Gastroesophageal sphincter (tissue), 4 donors: Measurements from ENCODE around the gene ATM. TPM values are rescaled to one million over a fixed set of nuclear protein-coding genes. Genes with fewer than 3 reads are reported as not detected.

Source experiments
- ATAC-seq: fragments of 150-250 bp; one replicate; pipeline ENCODE4 v1.9.1; 2016; ENCODE audit warnings: mild to moderate bottlenecking, moderate library complexity
- H3K27ac ChIP-seq, 4 donors: fragments of 200-600 bp; sonication (generic) in 3 of 4; 1 replicate in 3 of 4; 2 replicates in 1 of 4; pipeline ENCODE4 v1.5.1; 2016 to 2019
- H3K27me3 ChIP-seq: fragments of 200-600 bp; sonication (generic); one replicate; pipeline ENCODE4 v1.5.1; 2019
- H3K36me3 ChIP-seq, 2 donors: fragments of 200-600 bp; sonication (generic); one replicate each; pipeline ENCODE4 v1.5.1; 2019; ENCODE audit warnings: control low read depth in 1 of 2
- H3K4me1 ChIP-seq, 3 donors: fragments of 200-600 bp; sonication (generic); 1 replicate in 2 of 3; 2 replicates in 1 of 3; pipeline ENCODE4 v1.5.1; 2016 to 2019; ENCODE audit warnings: control low read depth in 2 of 3
- H3K4me3 ChIP-seq, 2 donors: fragments of 200-600 bp; sonication (generic); one replicate each; pipeline ENCODE4 v1.5.1; 2019; ENCODE audit warnings: mild to moderate bottlenecking in 1 of 2, moderate library complexity in 1 of 2
- H3K9me3 ChIP-seq, 3 donors: fragments of 200-600 bp; sonication (generic); one replicate each; pipeline ENCODE4 v1.5.1; 2017 to 2019; ENCODE audit warnings: control low read depth in 2 of 3
- EP300 ChIP-seq: sonication (generic); formaldehyde crosslinking; IDR thresholded peaks from one replicate; pipeline ENCODE4 v1.6.1; 2017; ENCODE audit warnings: antibody characterized with exemption, mild to moderate bottlenecking
- POLR2A ChIP-seq, 2 donors: fragments of 450-650 bp; IDR thresholded peaks; one replicate each; pipeline ENCODE4 v1.6.1; 2017; ENCODE audit warnings: antibody characterized with exemption in 2 of 2, mild to moderate bottlenecking in 2 of 2, moderate library complexity in 1 of 2
- POLR2AphosphoS5 ChIP-seq: sonication (generic); formaldehyde crosslinking; IDR thresholded peaks from one replicate; pipeline ENCODE4 v1.6.1; 2017; ENCODE audit warnings: antibody characterized with exemption
- WGBS, 2 donors: methylation state at CpG; one replicate each; pipeline ENCODE4 v1.1.5; 2018; ENCODE audit warnings: low coverage in 1 of 2; 5-methylcytosine and 5-hydroxymethylcytosine counted together
- total RNA-seq, 4 donors: library from RNA; depleted of rRNA; stranded (reverse); fragments of >200 nt; gene quantifications; one replicate each; pipeline ENCODE4 v1.1.0, GENCODE V29; 2016
- TF ChIP-seq, protein P1 (sequence below), 4 experiments: fragments of 200-600 bp in 2 of 4; fragments of 450-650 bp in 2 of 4; sonication (generic) in 1 of 4; IDR thresholded peaks; one replicate each; pipeline ENCODE4 v1.5.1; 2017 to 2019; ENCODE audit warnings: antibody characterized with exemption in 4 of 4, mild to moderate bottlenecking in 2 of 4, moderate library complexity in 2 of 4

Gene ATM
- total RNA-seq, 4 donors from 2014 or later, result 36.3 to 88.6 (median 50.2) TPM

DNA sequence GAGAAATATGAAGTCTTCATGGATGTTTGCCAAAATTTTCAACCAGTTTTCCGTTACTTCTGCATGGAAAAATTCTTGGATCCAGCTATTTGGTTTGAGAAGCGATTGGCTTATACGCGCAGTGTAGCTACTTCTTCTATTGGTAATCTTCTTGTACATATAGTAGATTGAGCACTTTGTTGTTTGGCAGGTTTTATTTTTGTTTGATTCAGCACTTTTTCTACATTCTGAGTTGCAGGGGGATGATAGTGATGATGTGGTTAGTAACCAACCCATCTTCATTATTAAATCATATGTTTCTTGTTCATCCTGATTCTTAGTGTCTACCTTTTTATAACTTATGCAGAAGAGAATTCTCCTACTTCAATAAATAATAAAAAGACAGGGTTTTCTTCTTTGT, 122.9 kb downstream of the ATM start:
- peaks cover 0 to 63% of the 10 kb centered on the region in 2 donors for H3K36me3 ChIP-seq
- no peak overlapping the region for H3K4me3 ChIP-seq
- TF ChIP-seq EP300 (no peak), POLR2A (IDR thresholded peaks at IDR 0.05) (no peak), POLR2AphosphoS5 (no peak)
- TF ChIP-seq, protein P1, sequence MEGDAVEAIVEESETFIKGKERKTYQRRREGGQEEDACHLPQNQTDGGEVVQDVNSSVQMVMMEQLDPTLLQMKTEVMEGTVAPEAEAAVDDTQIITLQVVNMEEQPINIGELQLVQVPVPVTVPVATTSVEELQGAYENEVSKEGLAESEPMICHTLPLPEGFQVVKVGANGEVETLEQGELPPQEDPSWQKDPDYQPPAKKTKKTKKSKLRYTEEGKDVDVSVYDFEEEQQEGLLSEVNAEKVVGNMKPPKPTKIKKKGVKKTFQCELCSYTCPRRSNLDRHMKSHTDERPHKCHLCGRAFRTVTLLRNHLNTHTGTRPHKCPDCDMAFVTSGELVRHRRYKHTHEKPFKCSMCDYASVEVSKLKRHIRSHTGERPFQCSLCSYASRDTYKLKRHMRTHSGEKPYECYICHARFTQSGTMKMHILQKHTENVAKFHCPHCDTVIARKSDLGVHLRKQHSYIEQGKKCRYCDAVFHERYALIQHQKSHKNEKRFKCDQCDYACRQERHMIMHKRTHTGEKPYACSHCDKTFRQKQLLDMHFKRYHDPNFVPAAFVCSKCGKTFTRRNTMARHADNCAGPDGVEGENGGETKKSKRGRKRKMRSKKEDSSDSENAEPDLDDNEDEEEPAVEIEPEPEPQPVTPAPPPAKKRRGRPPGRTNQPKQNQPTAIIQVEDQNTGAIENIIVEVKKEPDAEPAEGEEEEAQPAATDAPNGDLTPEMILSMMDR (IDR thresholded peaks at IDR 0.05), result no peak
- WGBS, 2 donors, result 93 to 98% methylated on average over 4 of the region's 4 CpGs
- no peak overlapping the region for H3K27ac ChIP-seq
- no peak for ATAC-seq
- no peaks in the 10 kb centered on the region for H3K9me3 ChIP-seq
- no peaks in the 10 kb centered on the region for H3K27me3 ChIP-seq
- no peaks in the 10 kb centered on the region for H3K4me1 ChIP-seq

DNA sequence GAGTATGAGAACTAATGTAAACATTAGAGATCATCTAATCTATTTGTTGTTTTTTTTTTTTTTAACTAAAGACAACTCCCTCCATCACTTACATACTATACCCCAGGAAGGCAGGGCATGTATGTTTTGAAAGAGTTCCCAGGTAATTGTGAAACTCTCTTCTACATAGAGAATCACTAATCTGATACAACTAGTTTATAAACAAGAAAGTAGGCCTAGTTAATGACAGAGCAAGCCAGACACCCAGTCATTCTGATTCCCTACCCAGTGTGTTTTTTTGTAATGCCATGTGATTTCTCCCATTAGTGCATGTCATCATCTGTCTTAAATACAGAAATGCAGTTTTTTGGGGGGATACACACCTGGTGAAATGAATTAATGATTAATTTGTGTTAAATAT, 123.6 kb downstream of the ATM start:
- Histone ChIP-seq H3K9me3 (no peaks in the 10 kb centered on the region), H3K27me3 (no peaks in the 10 kb centered on the region), H3K4me1 (no peaks in the 10 kb centered on the region), H3K36me3 (peaks cover 0 to 70% of the 10 kb centered on the region in 2 donors), H3K27ac (no peak overlapping the region), H3K4me3 (no peak overlapping the region)
- TF ChIP-seq POLR2AphosphoS5 (no peak), POLR2A (IDR thresholded peaks at IDR 0.05) (no peak), EP300 (no peak)
- TF ChIP-seq, protein P1 (IDR thresholded peaks at IDR 0.05), result no peak
- no peak for ATAC-seq

DNA sequence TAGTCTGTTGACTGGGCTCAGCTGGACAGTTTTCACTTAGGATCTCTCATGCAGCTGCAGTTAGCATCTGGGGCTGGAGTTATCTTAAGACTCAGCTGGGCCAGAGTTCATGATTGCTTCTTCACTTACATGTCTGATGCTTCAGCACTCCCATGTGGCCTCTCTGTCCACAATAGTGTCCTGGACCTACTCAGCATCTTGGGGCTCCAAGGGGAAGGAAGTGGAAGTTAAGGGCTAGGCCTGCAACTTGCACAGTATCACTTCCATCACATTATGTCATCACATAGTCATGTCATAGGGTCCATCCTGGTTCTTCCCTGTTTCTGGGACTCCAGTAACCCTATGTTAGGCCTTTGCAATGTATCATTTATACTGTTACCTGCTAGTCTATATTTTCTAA, 128.6 kb downstream of the ATM start:
- peaks cover 0 to 94% of the 10 kb centered on the region in 2 donors for H3K36me3 ChIP-seq
- H3K27me3 ChIP-seq, result no peaks in the 10 kb centered on the region
- H3K4me1 ChIP-seq, result no peaks in the 10 kb centered on the region
- TF ChIP-seq EP300, result no peak
- TF ChIP-seq, protein P1 (IDR thresholded peaks at IDR 0.05), result no peak
- TF ChIP-seq POLR2A (IDR thresholded peaks at IDR 0.05), result no peak
- no peak for TF ChIP-seq POLR2AphosphoS5
- ATAC-seq, result no peak
- H3K27ac ChIP-seq, result no peak overlapping the region
- H3K4me3 ChIP-seq, result no peak overlapping the region
- no peaks in the 10 kb centered on the region for H3K9me3 ChIP-seq

DNA sequence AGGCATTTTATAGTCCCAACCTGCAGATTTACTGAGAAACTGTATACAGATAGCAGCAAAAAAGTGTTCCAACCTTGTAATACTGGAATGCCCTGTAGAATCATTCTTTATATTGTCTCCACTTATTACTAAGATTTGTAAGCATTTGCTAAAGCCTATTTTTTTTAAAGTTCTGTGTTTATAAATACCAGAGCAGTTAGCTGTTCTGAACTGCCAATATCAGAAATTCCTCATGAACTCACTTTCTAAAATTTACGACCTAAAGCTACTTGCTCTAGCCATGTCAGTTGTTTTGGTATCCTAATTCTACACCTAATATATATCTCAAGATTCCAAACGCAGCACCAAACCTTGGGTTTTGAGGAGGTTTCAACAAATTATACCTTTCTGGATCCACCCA, 141.3 kb downstream of the ATM start:
- Histone ChIP-seq H3K4me1 (no peaks in the 10 kb centered on the region), H3K27ac (no peak overlapping the region), H3K9me3 (no peaks in the 10 kb centered on the region), H3K4me3 (no peak overlapping the region), H3K27me3 (no peaks in the 10 kb centered on the region), H3K36me3 (peaks cover 0 to 32% of the 10 kb centered on the region in 2 donors)
- 75 to 83% methylated on average over 1 to 2 of the region's 2 CpGs for WGBS, 2 donors
- TF ChIP-seq POLR2AphosphoS5 (no peak), EP300 (no peak)
- no peak for ATAC-seq

DNA sequence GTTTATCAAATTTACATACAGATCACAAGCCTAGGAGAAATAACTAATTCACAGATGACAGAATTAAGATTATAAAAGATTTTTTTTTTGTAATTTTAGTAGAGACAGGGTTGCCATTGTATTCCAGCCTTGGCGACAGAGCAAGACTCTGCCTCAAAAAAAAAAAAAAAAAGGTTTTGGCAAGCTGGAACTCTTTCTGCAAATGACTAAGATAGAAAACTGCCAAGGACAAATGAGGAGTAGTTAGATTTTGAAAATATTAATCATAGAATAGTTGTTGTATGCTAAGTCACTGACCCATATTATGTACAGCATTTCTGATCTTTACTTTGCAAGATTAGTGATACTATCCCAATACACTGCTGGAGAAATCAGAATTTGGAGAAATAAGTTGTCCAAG, 145.3 kb downstream of the ATM start:
- H3K4me1 ChIP-seq, result no peaks in the 10 kb centered on the region
- 50 to 100% methylated on average over 1 of the region's 1 CpG for whole genome bisulfite sequencing, 2 donors
- H3K27ac ChIP-seq, result no peak overlapping the region
- no peak overlapping the region for H3K4me3 ChIP-seq
- ATAC-seq, result no peak
- H3K36me3 ChIP-seq, result peaks cover 0 to 44% of the 10 kb centered on the region in 2 donors
- TF ChIP-seq POLR2AphosphoS5 (no peak), POLR2A (IDR thresholded peaks at IDR 0.05) (no peak), EP300 (no peak)
- TF ChIP-seq, protein P1 (IDR thresholded peaks at IDR 0.05), result no peak
- no peaks in the 10 kb centered on the region for H3K9me3 ChIP-seq
- no peaks in the 10 kb centered on the region for H3K27me3 ChIP-seq
